Ovary (tissue), 9 donors: ENCODE measurements around the gene NTRK2. TPM values are rescaled to one million over a fixed set of nuclear protein-coding genes. Genes with fewer than 3 reads are reported as not detected.

ENCODE experiments used
- DNase-seq, 5 donors: peaks; one replicate each; pipeline ENCODE4 v3.0.0-alpha.2; 2019 to 2020
- H3K27ac ChIP-seq, 2 donors: fragments of 200-600 bp; one replicate each; pipeline versions ENCODE4 v1.5.1 to v1.8.0; 2019 to 2022
- H3K27me3 ChIP-seq: fragments of 200-600 bp; one replicate; pipeline ENCODE4 v1.8.0; 2022
- H3K36me3 ChIP-seq: fragments of 200-600 bp; sonication (generic); one replicate; pipeline ENCODE4 v1.5.1; 2019
- H3K4me1 ChIP-seq: one replicate; pipeline ENCODE4 v1.8.1; 2013; ENCODE audit warnings: mild to moderate bottlenecking, moderate library complexity; ENCODE audit not compliant: insufficient read depth
- H3K4me3 ChIP-seq: fragments of 200-600 bp; sonication (generic); one replicate; pipeline ENCODE4 v1.5.1; 2017
- H3K9me3 ChIP-seq, 2 donors: fragments of 200-600 bp in 1 of 2; sonication (generic) in 1 of 2; one replicate each; pipeline versions ENCODE4 v1.5.1 to v1.8.1; 2013 to 2019; ENCODE audit warnings: mild to moderate bottlenecking in 1 of 2, moderate library complexity in 1 of 2
- EP300 ChIP-seq: sonication (generic); formaldehyde crosslinking; IDR thresholded peaks from one replicate; pipeline ENCODE4 v1.6.1; 2017; ENCODE audit warnings: antibody characterized with exemption
- POLR2A ChIP-seq: fragments of 450-650 bp; IDR thresholded peaks from one replicate; pipeline ENCODE4 v1.6.1; 2017; ENCODE audit warnings: antibody characterized with exemption, mild to moderate bottlenecking, moderate library complexity
- WGBS, 3 donors: extraction: QIAGEN DNeasy Blood & Tissue Kit in 1 of 3; methylation state at CpG; one replicate each; pipeline versions ENCODE4 v1.1.5 to v1.1.7; 2013 to 2017; 5-methylcytosine and 5-hydroxymethylcytosine counted together
- intact Hi-C, 4 donors: fragments of 100-400 bp; cut with DNase I; formaldehyde crosslinking; loops; one replicate each; pipeline versions ENCODE4 v1.11.0 to v1.15.1; 2022 to 2023
- polyA plus RNA-seq, 2 donors: library from polyadenylated mRNA; stranded (reverse); fragments of 200-250 nt in 1 of 2; fragments of 350-450 nt in 1 of 2; fragmentation: Illumina TruSeq in 1 of 2; extraction: RNeasy Lipid Tissue Mini Kit (QIAGEN cat#74804) in 1 of 2; gene quantifications; one replicate each; pipeline ENCODE4 v1.2.3, GENCODE V29; 2013 to 2014
- total RNA-seq, 7 donors: library from RNA; depleted of rRNA in 2 of 7; stranded (reverse); fragments of >200 nt in 2 of 7; fragmentation: NEBNext Ultra II Directional in 3 of 7; extraction: Animal tissue kit (Norgen Biotek cat#: 25700) in 3 of 7; gene quantifications; one replicate each; pipeline versions ENCODE4 v1.1.0 to v1.2.4, GENCODE V29; 2016 to 2023
- TF ChIP-seq, protein P1 (sequence below), 3 donors: fragments of 450-650 bp in 2 of 3; fragments of 200-600 bp in 1 of 3; IDR thresholded peaks; one replicate each; pipeline versions ENCODE4 v1.5.1 to v1.8.0; 2016 to 2022; ENCODE audit warnings: antibody characterized with exemption in 3 of 3, mild to moderate bottlenecking in 1 of 3
- donor health status: DM: no; HTN: no; CAD: no; lungs with moderate emphysema.
- donor health status: DM: no; HTN: no; CAD: no.
- donor health status: Bipolar disorder and iron deficiency.
- donor health status: DM: yes; HTN: yes; CAD: no.
- donor health status: DM: no; HTN: no; CAD: no.
- donor health status: DM: yes; HTN: yes; CAD: no.

The NTRK2 gene
- total and polyA plus RNA-seq, 9 donors: 6.4 to 31.1 (median 10.8) TPM

DNA sequence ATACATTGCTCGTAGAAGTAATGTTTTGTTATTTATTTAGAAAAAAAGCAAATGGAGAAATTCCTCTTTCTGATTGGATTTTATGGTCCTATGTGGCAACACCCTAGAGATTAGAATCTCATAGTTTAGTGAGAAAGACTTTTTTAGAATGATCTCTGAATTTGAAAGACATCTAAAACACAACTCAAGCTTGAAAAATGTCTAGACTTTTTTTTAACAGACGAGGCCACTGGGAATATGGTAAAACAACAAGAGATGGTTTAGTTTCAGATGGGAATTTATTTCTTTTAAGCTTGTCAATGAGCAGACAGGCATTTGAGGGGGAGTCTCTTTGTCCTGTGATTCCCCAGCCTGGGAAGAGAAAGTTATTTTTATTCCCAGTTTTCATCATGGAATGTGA, 122.1 kb downstream of the NTRK2 start:
- H3K36me3 ChIP-seq: no peaks in the 10 kb centered on the region
- no peaks in the 10 kb centered on the region for H3K4me1 ChIP-seq
- no peak for TF ChIP-seq EP300
- no peak for TF ChIP-seq POLR2A
- TF ChIP-seq, protein P1, sequence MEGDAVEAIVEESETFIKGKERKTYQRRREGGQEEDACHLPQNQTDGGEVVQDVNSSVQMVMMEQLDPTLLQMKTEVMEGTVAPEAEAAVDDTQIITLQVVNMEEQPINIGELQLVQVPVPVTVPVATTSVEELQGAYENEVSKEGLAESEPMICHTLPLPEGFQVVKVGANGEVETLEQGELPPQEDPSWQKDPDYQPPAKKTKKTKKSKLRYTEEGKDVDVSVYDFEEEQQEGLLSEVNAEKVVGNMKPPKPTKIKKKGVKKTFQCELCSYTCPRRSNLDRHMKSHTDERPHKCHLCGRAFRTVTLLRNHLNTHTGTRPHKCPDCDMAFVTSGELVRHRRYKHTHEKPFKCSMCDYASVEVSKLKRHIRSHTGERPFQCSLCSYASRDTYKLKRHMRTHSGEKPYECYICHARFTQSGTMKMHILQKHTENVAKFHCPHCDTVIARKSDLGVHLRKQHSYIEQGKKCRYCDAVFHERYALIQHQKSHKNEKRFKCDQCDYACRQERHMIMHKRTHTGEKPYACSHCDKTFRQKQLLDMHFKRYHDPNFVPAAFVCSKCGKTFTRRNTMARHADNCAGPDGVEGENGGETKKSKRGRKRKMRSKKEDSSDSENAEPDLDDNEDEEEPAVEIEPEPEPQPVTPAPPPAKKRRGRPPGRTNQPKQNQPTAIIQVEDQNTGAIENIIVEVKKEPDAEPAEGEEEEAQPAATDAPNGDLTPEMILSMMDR (IDR thresholded peaks at IDR 0.05): no peak
- intact Hi-C loops: no loop called here
- 16 to 34% (median 21%) methylated on average over 2 of the region's 2 CpGs for whole genome bisulfite sequencing, 3 donors
- no peak overlapping the region for H3K4me3 ChIP-seq
- H3K9me3 ChIP-seq: no peaks in the 10 kb centered on the region
- DNase-seq: no peak
- no peak overlapping the region for H3K27ac ChIP-seq
- no peaks in the 10 kb centered on the region for H3K27me3 ChIP-seq

DNA sequence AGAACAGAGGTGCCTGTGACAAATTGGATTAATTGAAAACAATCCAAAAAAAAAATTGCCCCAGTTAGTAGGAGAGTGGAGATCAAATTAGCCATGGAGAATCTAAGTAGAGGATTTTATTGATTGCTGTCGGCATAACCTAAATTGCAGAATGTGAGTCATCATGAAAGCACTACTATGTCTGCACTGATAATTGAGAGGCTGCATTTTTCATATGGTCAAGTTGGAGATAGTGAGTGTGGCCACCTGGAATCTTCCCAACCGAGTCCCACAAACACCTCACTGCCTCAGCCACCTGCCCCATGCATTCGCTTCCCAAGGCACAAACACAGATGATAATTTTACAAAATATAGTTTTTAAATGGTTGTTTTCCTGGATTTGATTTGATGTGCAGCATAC, 123.7 kb downstream of the NTRK2 start:
- intact Hi-C loops: no loop called here
- no peaks in the 10 kb centered on the region for H3K27me3 ChIP-seq
- H3K4me3 ChIP-seq: no peak overlapping the region
- TF ChIP-seq, protein P1 (IDR thresholded peaks at IDR 0.05): no peak
- no peak for TF ChIP-seq POLR2A
- no peak for TF ChIP-seq EP300
- WGBS, 3 donors: 66 to 70% (median 68%) methylated on average over 3 of the region's 3 CpGs
- no peaks in the 10 kb centered on the region for H3K9me3 ChIP-seq
- no peak for DNase-seq
- no peak overlapping the region for H3K27ac ChIP-seq
- no peaks in the 10 kb centered on the region for H3K36me3 ChIP-seq
- H3K4me1 ChIP-seq: no peaks in the 10 kb centered on the region

DNA sequence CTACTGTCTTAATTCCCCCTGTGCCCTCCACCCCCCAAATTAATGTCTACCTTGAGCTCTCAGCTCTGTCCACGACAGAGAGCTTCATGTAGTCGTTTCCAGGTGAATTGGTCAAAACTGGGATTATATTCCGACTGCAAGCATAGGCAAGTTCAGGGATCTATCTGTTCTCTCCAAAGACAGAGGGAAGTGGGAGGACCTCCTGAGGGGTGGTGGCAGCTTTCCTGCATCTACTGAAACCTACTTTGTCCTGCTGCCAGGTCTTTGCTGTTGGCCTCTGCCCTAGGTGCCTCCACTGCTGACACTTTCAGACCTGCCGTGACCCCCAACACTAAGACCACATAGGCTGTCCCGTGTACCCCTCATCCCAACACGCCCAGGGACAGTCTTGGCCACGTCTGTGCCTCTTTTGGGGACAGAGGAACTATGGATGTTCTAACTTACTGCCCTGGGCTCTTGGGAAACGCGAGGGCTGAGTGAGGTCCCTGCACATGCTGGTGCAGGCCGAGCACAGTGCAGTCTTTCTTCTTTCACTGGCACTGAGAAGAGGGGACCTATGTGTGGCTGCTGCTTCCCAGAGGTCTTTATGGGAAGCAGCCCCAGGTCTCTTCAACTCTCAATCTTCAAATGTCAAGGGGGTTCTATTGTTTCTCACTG, 125.6 kb downstream of the NTRK2 start:
- H3K27ac ChIP-seq: no peak overlapping the region
- H3K4me1 ChIP-seq: no peaks in the 10 kb centered on the region
- no peak overlapping the region for H3K4me3 ChIP-seq
- no peaks in the 10 kb centered on the region for H3K27me3 ChIP-seq
- no peak for DNase-seq
- TF ChIP-seq POLR2A: no peak
- no peak for TF ChIP-seq EP300
- TF ChIP-seq, protein P1 (IDR thresholded peaks at IDR 0.05): no peak
- intact Hi-C loops: no loop called here
- 88 to 89% (median 88%) methylated on average over 10 of the region's 10 CpGs for WGBS, 3 donors
- no peaks in the 10 kb centered on the region for H3K9me3 ChIP-seq
- H3K36me3 ChIP-seq: no peaks in the 10 kb centered on the region

DNA sequence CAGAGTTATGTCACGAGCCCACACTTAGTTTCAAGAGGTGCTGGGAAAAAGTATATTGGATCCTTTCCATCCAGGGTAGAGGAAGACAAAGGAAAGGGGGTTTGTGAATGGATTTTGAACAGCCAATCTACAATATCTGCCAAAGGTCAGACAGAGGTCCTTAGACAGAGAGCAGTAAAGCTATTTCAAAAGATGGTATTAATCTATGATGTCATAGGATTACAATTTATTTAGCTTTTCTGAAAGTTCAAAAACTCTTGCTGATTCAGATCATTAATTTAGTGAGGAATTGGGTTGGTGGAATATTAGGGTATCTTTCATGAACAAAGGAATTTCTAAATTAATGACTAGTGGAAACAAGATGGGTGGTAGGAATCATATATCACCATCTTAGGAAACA, 126.9 kb downstream of the NTRK2 start:
- no peak for DNase-seq
- intact Hi-C loops: no loop called here
- TF ChIP-seq, protein P1 (IDR thresholded peaks at IDR 0.05): no peak
- TF ChIP-seq EP300 (no peak), POLR2A (no peak)
- no peak overlapping the region for H3K4me3 ChIP-seq
- H3K9me3 ChIP-seq: no peaks in the 10 kb centered on the region
- no peaks in the 10 kb centered on the region for H3K4me1 ChIP-seq
- H3K27ac ChIP-seq: no peak overlapping the region
- H3K27me3 ChIP-seq: no peaks in the 10 kb centered on the region
- WGBS, 3 donors: 93 to 98% (median 98%) methylated on average over 1 of the region's 1 CpG
- H3K36me3 ChIP-seq: no peaks in the 10 kb centered on the region
